ENCODE measurements around the gene DEPDC1.

The DEPDC1 gene

GRCh38 chr1:68429233-68429808, 67.6 kb downstream of the DEPDC1 start:
- in situ Hi-C loops (cut with MboI; ENCODE audit: low pct_unique_long_range_greater_than_20kb, low sequenced_read_pairs): no loop called here
- no peak for DNase-seq

- in situ Hi-C loops (cut with MboI; ENCODE audit: low pct_unique_long_range_greater_than_20kb, low sequenced_read_pairs): no loop called here
- DNase-seq: no peak
Measured at GRCh38 chr1:68426594-68426993, 70.3 kb downstream of the DEPDC1 start.
